CD4-positive, alpha-beta T cell treated with Interferon alpha-2 for 1 hour (primary cell): ENCODE results near the gene MRM1.

Source experiments
- DNase-seq, 2 donors: peaks; one replicate each; pipeline ENCODE4 v3.0.0-alpha.2; 2020 to 2022

Gene MRM1

GRCh38 chr17:36632916-36633771 is 31.8 kb downstream of the MRM1 start:
- DNase-seq, result no peak

- no peak for DNase-seq
These were observed 39.0 kb downstream of the MRM1 start for GRCh38 chr17:36640346-36640745.

- DNase-seq, result no peak
These were observed 39.5 kb downstream of the MRM1 start for GRCh38 chr17:36640836-36641235.

GRCh38 chr17:36641331-36641876 is 40.0 kb downstream of the MRM1 start:
- DNase-seq, result no peak

GRCh38 chr17:36641877-36642845 is 40.8 kb downstream of the MRM1 start:
- DNase-seq, result no peak

- no peak for DNase-seq
These were observed 41.8 kb downstream of the MRM1 start for GRCh38 chr17:36643086-36643685.

GRCh38 chr17:36645422-36645821 is 44.0 kb downstream of the MRM1 start:
- no peak for DNase-seq

- DNase-seq, result no peak
These were observed 46.3 kb downstream of the MRM1 start for GRCh38 chr17:36647636-36648035.

- DNase-seq, result no peak
These were observed 48.9 kb downstream of the MRM1 start for GRCh38 chr17:36650096-36650775.

GRCh38 chr17:36653374-36653773 is 52.0 kb downstream of the MRM1 start:
- no peak for DNase-seq

- DNase-seq, result no peak
These were observed 52.5 kb downstream of the MRM1 start for GRCh38 chr17:36653856-36654255.

- no peak for DNase-seq
These were observed 54.3 kb downstream of the MRM1 start for GRCh38 chr17:36655726-36656125.

- no peak for DNase-seq
These were observed 56.0 kb downstream of the MRM1 start for GRCh38 chr17:36657390-36657762.

- DNase-seq, result peak in 1 of 2 donors; percentile 9
These were observed 56.5 kb downstream of the MRM1 start for GRCh38 chr17:36657763-36658490.
